ENCODE results near the gene PTPRN2. TPM values are rescaled to one million over a fixed set of nuclear protein-coding genes. Genes with fewer than 3 reads are reported as not detected.

PTPRN2 gene
- total and polyA plus RNA-seq, 9 of the 15 experiments (the other 6 are each of a cell fraction or from before 2014, with no cell fraction given) = not detected

DNA sequence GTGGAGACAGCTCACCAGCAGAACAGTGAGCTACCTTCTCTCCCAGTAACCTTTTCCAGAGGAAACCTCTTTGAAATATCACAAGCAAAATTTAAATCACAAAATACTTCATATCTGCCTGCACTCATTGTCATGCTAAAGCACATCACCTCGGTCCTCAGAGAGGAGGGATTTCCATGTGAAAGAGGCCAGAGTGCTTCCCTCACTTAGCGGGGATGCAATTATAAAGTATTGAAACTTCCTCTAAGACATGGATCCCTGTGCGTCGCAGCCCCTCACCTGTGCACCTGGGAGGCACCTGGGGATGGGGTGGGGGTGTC is 792.9 kb downstream of the PTPRN2 start:
- Histone ChIP-seq H3K9me3 (replicated peaks; ENCODE audit: control insufficient read depth, insufficient read depth, low read depth, low read length) (no peaks in the 10 kb centered on the region), H3K79me2 (ENCODE audit: control insufficient read depth, insufficient read depth, low read length) (no peaks in the 10 kb centered on the region), H3K4me1 (replicated peaks in 1 of 2; ENCODE audit: control insufficient read depth in 2 of 2, insufficient read depth in 2 of 2, low read length in 2 of 2) (peaks cover 0 to 11% of the 10 kb centered on the region in 2 experiments; a peak in 1 of 5 replicates), H2AFZ (ENCODE audit: low read depth, low read length) (no peak overlapping the region), H3K4me2 (ENCODE audit: insufficient read depth, low read length) (no peak overlapping the region), H3K4me3 (no peak overlapping the region), H3K36me3 (ENCODE audit: control insufficient read depth, insufficient read depth, low read length) (no peaks in the 10 kb centered on the region), H3K9me1 (ENCODE audit: control insufficient read depth, insufficient read depth, low read length) (no peaks in the 10 kb centered on the region), H3K27ac (ENCODE audit: extremely low read depth, low read depth, low read length) (no peak overlapping the region), H3K27me3 (ENCODE audit: control insufficient read depth in 2 of 2, insufficient read depth in 2 of 2, low read length in 2 of 2) (peaks cover 57 to 83% of the 10 kb centered on the region in 2 experiments), H3K9ac (ENCODE audit: insufficient read depth in 1 of 2, low read depth in 2 of 2, low read length in 2 of 2) (no peak overlapping the region), H4K20me1 (replicated peaks; ENCODE audit: control insufficient read depth, insufficient read depth, low read length) (peaks cover 13% of the 10 kb centered on the region)
- no peak for TF ChIP-seq FOXJ2 (tag; IDR thresholded peaks at IDR 0.05)
- TF ChIP-seq POLR3G (IDR thresholded peaks at IDR 0.05; ENCODE audit: extremely low read depth, insufficient read length, insufficient replicate concordance) = no peak
- TF ChIP-seq NR2C1 (IDR thresholded peaks at IDR 0.05) = no peak
- no peak for TF ChIP-seq NR2C1 (tag; IDR thresholded peaks at IDR 0.05)
- TF ChIP-seq, protein P1, sequence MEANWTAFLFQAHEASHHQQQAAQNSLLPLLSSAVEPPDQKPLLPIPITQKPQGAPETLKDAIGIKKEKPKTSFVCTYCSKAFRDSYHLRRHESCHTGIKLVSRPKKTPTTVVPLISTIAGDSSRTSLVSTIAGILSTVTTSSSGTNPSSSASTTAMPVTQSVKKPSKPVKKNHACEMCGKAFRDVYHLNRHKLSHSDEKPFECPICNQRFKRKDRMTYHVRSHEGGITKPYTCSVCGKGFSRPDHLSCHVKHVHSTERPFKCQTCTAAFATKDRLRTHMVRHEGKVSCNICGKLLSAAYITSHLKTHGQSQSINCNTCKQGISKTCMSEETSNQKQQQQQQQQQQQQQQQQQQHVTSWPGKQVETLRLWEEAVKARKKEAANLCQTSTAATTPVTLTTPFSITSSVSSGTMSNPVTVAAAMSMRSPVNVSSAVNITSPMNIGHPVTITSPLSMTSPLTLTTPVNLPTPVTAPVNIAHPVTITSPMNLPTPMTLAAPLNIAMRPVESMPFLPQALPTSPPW (CRISPR knock-in tag; IDR thresholded peaks at IDR 0.05) = no peak
- no peak for TF ChIP-seq ZNF79 (CRISPR knock-in tag; IDR thresholded peaks at IDR 0.05; ENCODE audit: low read depth)
- no peak for TF ChIP-seq ZNF354B (CRISPR knock-in tag; IDR thresholded peaks at IDR 0.05)
- no peak for TF ChIP-seq RBM39 (optimal IDR thresholded peaks at IDR 0.05; ENCODE audit: low read depth, low read length)
- no peak for TF ChIP-seq ELF1 (tag; IDR thresholded peaks at IDR 0.05)
- no peak for TF ChIP-seq SP2 (IDR thresholded peaks at IDR 0.05; ENCODE audit: extremely low read depth, low read depth, low read length, poor library complexity, severe bottlenecking)
- TF ChIP-seq RBM25 (IDR thresholded peaks at IDR 0.05; ENCODE audit: low read depth, low read length, severe bottlenecking) = no peak
- TF ChIP-seq SUPT5H (IDR thresholded peaks at IDR 0.05) = no peak
- TF ChIP-seq FOSL1 (tag; conservative IDR thresholded peaks at IDR 0.05) = no peak
- TF ChIP-seq CSDE1 (IDR thresholded peaks at IDR 0.05) = no peak
- no peak for TF ChIP-seq HMG20B (CRISPR knock-in tag; IDR thresholded peaks at IDR 0.05)
- no peak for TF ChIP-seq CBX1 (IDR thresholded peaks at IDR 0.05; ENCODE audit: low read depth)
- TF ChIP-seq, protein P2, sequence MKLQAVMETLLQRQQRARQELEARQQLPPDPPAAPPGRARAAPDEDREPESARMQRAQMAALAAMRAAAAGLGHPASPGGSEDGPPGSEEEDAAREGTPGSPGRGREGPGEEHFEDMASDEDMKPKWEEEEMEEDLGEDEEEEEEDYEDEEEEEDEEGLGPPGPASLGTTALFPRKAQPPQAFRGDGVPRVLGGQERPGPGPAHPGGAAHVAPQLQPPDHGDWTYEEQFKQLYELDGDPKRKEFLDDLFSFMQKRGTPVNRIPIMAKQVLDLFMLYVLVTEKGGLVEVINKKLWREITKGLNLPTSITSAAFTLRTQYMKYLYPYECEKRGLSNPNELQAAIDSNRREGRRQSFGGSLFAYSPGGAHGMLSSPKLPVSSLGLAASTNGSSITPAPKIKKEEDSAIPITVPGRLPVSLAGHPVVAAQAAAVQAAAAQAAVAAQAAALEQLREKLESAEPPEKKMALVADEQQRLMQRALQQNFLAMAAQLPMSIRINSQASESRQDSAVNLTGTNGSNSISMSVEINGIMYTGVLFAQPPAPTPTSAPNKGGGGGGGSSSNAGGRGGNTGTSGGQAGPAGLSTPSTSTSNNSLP (IDR thresholded peaks at IDR 0.05; ENCODE audit: borderline replicate concordance, low read depth, low read length) = no peak
- TF ChIP-seq ATF7 (IDR thresholded peaks at IDR 0.05) = no peak
- no peak for TF ChIP-seq KDM4B (IDR thresholded peaks at IDR 0.05; ENCODE audit: borderline replicate concordance in 2 of 2, low read depth in 1 of 2)
- TF ChIP-seq NFYB (IDR thresholded peaks at IDR 0.05; ENCODE audit: extremely low read depth, insufficient read length) = no peak
- TF ChIP-seq EP300 (IDR thresholded peaks at IDR 0.05; ENCODE audit: low read length) = no peak
- CTCF ChIA-PET (ENCODE audit: low intra/inter-chr PET ratio) = no interaction called here
- WGBS (ENCODE audit: insufficient coverage, low coverage, missing lambda C conversion rate) = 0% methylated on average over 4 of the region's 4 CpGs
- no peak for ATAC-seq
- FAIRE-seq = no peak
- no TSS peak for BruUV-seq (replicated peaks)
- no peak for DNase-seq (ENCODE audit: extremely low read depth in 1 of 4, low spot score in 3 of 4)
- POLR2A ChIA-PET = no interaction called here
- intact Hi-C loops (cut with micrococcal nuclease) (no loop called here), in situ Hi-C loops (cut with MboI) (no loop called here)
